BJ (cell line): Measurements from ENCODE around the gene BFSP1. TPM values are rescaled to one million over a fixed set of nuclear protein-coding genes. Genes with fewer than 3 reads are reported as not detected.

ENCODE experiments used
- CTCF ChIA-PET: fragments of 350-600 bp; formaldehyde crosslinking; extraction: SDS; loops from one replicate; lab custom pipeline; 2021; ENCODE audit warnings: antibody characterized with exemption, inconsistent platforms; lab: Yijun Ruan, JAX
- POLR2A ChIA-PET: fragments of 300-600 bp; sonication (Branson Sonifier 250); formaldehyde crosslinking; extraction: SDS; loops from one replicate; lab custom pipeline; 2021; ENCODE audit warnings: antibody characterized with exemption; lab: Charles Lee
- DNase-seq: peaks from one replicate; pipeline ENCODE4 v3.0.0-alpha.2; 2011; ENCODE audit warnings: low read depth
- H3K27me3 ChIP-seq: 2 replicates; pipeline ENCODE4 v1.6.0; 2011; ENCODE audit warnings: low read length; ENCODE audit not compliant: control insufficient read depth, insufficient read depth
- H3K36me3 ChIP-seq: 2 replicates; pipeline ENCODE4 v1.5.1; 2011; ENCODE audit warnings: low read length; ENCODE audit not compliant: control insufficient read depth, insufficient read depth
- H3K4me3 ChIP-seq: 2 replicates; pipeline ENCODE4 v1.5.1; 2011; ENCODE audit warnings: low read depth, mild to moderate bottlenecking, control low read depth, low read length
- polyA plus RNA-seq: library from polyadenylated mRNA; depleted of rRNA; stranded (reverse); fragments of >200 nt; gene quantifications from 2 replicates; pipeline ENCODE4 v1.2.3, GENCODE V29; 2011
- TF ChIP-seq, protein P1 (sequence below): IDR thresholded peaks from 2 replicates; pipeline ENCODE4 v1.5.1; 2011; ENCODE audit warnings: low read depth, mild to moderate bottlenecking, control low read depth, inconsistent platforms, low read length, moderate library complexity; ENCODE audit not compliant: insufficient read depth

BFSP1 gene
- polyA plus RNA-seq, 1 experiment: 2.4 TPM

DNA sequence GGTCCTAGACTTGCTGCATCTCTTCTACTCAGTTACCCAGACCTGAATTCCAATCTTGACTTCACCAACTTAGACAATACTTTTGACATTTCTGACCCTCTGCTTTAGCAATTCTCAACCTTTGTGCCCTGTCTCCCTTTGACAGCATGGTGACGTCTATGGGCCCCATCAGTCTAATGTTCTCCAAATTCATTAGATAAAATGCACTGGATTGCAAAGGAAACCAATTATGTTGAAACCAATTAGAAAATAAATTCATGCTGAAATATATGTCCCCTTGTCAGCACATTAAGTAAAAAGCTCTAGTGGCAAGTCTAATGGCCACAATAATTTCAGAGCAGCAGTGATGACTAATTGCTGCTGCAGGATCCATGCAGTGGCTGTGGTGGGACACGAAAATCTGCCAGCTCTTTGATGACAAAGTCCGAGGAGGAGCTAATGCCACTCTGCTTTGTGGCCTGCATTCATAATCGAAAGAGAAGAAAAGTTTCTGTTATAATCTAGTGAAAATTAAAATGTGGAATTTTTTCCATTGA is 64.0 kb downstream of the BFSP1 start:
- no peak for DNase-seq
- Histone ChIP-seq H3K4me3 (no peak overlapping the region), H3K27me3 (peaks cover under 1% of the 10 kb centered on the region), H3K36me3 (no peaks in the 10 kb centered on the region)
- ChIA-PET CTCF (no interaction called here), POLR2A (no interaction called here)
- TF ChIP-seq, protein P1, sequence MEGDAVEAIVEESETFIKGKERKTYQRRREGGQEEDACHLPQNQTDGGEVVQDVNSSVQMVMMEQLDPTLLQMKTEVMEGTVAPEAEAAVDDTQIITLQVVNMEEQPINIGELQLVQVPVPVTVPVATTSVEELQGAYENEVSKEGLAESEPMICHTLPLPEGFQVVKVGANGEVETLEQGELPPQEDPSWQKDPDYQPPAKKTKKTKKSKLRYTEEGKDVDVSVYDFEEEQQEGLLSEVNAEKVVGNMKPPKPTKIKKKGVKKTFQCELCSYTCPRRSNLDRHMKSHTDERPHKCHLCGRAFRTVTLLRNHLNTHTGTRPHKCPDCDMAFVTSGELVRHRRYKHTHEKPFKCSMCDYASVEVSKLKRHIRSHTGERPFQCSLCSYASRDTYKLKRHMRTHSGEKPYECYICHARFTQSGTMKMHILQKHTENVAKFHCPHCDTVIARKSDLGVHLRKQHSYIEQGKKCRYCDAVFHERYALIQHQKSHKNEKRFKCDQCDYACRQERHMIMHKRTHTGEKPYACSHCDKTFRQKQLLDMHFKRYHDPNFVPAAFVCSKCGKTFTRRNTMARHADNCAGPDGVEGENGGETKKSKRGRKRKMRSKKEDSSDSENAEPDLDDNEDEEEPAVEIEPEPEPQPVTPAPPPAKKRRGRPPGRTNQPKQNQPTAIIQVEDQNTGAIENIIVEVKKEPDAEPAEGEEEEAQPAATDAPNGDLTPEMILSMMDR: no peak

DNA sequence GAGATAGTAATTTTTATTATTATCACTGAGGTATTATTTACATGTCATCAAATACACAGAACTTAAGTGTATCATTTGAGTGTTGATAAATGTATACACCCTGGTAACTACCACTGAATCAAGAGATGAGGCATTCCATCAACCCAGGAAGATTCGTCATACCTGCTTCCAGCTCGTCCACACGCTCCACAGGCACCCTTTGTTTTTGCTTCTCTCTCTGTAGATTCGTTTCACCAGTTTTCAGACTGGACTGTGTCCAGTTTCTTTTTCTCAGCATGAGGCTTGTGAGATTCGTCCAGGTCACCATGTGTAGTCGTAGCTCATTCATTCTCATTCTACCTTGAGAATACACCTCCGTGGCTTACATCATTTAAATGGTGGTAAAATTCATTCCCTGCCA is 64.5 kb downstream of the BFSP1 start:
- TF ChIP-seq, protein P1: no peak
- no peak for DNase-seq
- H3K36me3 ChIP-seq: no peaks in the 10 kb centered on the region
- ChIA-PET POLR2A (no interaction called here), CTCF (interaction anchor here (1.0 kb wide), 1 partner anchor 12 kb away, joined by 4 read pairs; no protein-coding TSS in a partner anchor)
- H3K4me3 ChIP-seq: no peak overlapping the region
- no peaks in the 10 kb centered on the region; the same call in none of the 2 replicates for H3K27me3 ChIP-seq

DNA sequence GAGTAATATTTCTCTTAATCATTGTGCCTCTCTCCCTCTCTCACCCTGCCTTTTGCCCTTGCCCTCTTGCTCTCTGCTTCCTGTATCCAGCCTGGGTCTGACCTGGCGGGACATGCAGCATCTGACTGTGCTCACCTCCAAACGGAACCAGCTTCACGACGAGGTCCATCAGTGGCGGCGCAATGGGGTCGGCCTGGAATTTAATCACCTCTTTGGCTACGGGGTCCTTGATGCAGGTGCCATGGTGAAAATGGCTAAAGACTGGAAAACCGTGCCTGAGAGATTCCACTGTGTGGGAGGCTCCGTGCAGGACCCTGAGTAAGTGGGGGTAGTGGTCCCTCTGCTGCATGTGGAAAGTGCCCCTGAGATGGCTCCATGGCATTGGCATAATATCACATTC is 65.9 kb downstream of the BFSP1 start:
- Histone ChIP-seq H3K27me3 (no peaks in the 10 kb centered on the region), H3K4me3 (no peak overlapping the region), H3K36me3 (no peaks in the 10 kb centered on the region)
- TF ChIP-seq, protein P1: no peak
- POLR2A ChIA-PET: no interaction called here
- DNase-seq: no peak
- CTCF ChIA-PET: no interaction called here

DNA sequence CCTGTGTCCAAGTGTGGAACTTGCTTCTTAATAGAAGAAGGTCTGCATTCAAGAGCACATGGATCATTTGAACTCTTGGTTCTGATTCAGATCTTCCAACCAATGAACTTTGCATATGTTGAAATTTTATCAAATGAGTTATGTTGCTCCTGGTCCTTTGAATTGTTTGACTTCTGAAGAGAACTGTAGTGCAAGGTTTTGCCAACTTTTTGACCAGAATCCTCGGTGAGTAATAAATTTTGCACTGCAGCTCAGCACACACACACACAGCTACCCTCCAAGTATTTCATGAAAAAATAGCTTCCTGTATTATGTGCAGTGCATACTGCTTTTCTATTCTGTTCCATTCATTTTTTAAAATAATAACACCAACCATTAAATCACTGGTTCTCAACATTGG is 67.5 kb downstream of the BFSP1 start:
- no peak for DNase-seq
- H3K4me3 ChIP-seq: no peak overlapping the region
- CTCF ChIA-PET: no interaction called here
- POLR2A ChIA-PET: no interaction called here
- H3K36me3 ChIP-seq: no peaks in the 10 kb centered on the region
- TF ChIP-seq, protein P1: no peak
- no peaks in the 10 kb centered on the region for H3K27me3 ChIP-seq

DNA sequence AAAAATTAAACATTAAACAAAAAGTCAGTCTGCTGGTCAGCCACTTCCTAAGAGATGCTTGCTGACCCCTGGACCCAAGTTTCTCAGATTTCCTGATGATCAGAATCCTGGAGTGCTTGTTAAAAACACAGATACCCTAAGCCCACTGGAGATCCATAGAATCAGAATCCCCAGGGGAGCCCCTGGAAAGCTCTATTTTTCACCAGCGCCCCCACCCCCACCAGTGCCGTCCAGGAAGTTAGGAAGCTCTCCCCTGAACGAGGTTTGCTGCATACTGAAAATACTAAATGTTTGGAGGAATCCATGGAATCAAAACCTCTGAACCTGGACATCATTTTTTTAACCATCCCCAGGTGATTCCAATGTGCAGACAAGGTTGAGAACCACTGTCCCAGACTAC is 69.2 kb downstream of the BFSP1 start:
- TF ChIP-seq, protein P1: no peak
- ChIA-PET POLR2A (no interaction called here), CTCF (no interaction called here)
- no peaks in the 10 kb centered on the region for H3K27me3 ChIP-seq
- no peak for DNase-seq
- no peak overlapping the region for H3K4me3 ChIP-seq
- H3K36me3 ChIP-seq: no peaks in the 10 kb centered on the region
